ENCODE measurements around the gene RITA1. TPM values are rescaled to one million over a fixed set of nuclear protein-coding genes. Genes with fewer than 3 reads are reported as not detected.

Gene RITA1
- polyA plus RNA-seq, 2 of the 4 experiments (the other 2 are of a cell fraction): 18.6 to 20.5 TPM

- TF ChIP-seq RARB (CRISPR knock-in tag; IDR thresholded peaks at IDR 0.05) (no peak), ZFP36 (IDR thresholded peaks at IDR 0.05; ENCODE audit: borderline replicate concordance, partially characterized antibody) (no peak), CTCF (IDR thresholded peaks at IDR 0.05) (no peak), ESRRA (IDR thresholded peaks at IDR 0.05; ENCODE audit: borderline replicate concordance, low read length) (no peak), HES2 (IDR thresholded peaks at IDR 0.05) (no peak), CBX2 (IDR thresholded peaks at IDR 0.05; ENCODE audit: borderline replicate concordance, low read depth) (no peak), KDM1A (IDR thresholded peaks at IDR 0.05; ENCODE audit: low read depth) (no peak), HOXB5 (CRISPR knock-in tag; IDR thresholded peaks at IDR 0.05) (no peak), ZNF302 (CRISPR knock-in tag; IDR thresholded peaks at IDR 0.05) (no peak)
These were observed 41.4 kb downstream of the RITA1 start (continued) for GRCh38 chr12:113226696-113227568.

DNA sequence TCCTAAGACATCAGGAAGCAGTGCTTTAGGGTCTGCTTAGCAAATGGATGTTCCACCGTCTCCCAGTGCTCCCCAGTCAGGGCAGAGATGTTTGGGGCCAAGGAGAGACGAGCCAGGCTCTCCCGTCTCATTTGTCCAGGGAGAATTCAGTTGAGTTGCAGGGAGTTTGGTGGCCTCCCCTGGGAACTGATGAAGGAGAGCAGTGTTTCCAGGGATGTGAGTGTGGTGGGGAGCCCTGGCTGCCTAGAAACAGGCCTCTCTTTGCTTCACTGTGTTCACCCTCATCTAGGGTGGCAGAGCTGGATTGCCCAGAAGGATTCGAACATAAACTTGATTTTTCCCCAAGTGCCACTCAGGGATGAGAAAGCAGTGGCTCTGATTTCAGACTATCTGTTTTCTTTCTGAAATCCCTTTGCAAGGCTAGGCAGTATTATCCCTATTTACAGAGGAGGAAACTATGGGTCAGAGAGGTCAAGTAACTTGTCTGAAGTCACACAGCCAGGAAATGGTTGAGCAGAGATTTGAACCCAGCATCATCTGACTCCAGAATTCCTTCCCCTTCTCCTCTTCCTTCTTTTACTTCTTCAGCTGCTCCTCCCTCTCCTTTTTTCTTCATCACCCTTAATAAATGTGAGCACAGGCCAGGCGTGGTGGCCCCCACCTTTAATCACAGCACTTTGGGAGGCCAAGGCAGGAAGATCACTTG, 42.3 kb downstream of the RITA1 start:
- H3K27ac ChIP-seq: no peak overlapping the region
- no peak overlapping the region for H3K4me2 ChIP-seq
- POLR2A ChIA-PET: no interaction called here
- H3K4me3 ChIP-seq: no peak overlapping the region
- TF ChIP-seq EP300 (IDR thresholded peaks at IDR 0.05) (no peak), ZNF302 (CRISPR knock-in tag; IDR thresholded peaks at IDR 0.05) (no peak), ZFP36 (IDR thresholded peaks at IDR 0.05; ENCODE audit: borderline replicate concordance, partially characterized antibody) (peak; percentile 17)
- peaks cover 26% of the 10 kb centered on the region for H3K4me1 ChIP-seq
- CTCF ChIA-PET: interaction anchor here (1.1 kb wide), 2 partner anchors 8 to 12 kb away, joined by 3 to 4 read pairs; no protein-coding TSS in a partner anchor
- DNase-seq (ENCODE audit: low read depth in 1 of 2, low spot score in 1 of 2): no peak
- ATAC-seq: no peak
- 91% methylated on average over 5 of the region's 5 CpGs for WGBS (ENCODE audit: missing lambda C conversion rate)
- H3K9me3 ChIP-seq: no peaks in the 10 kb centered on the region
- no peak for FAIRE-seq

DNA sequence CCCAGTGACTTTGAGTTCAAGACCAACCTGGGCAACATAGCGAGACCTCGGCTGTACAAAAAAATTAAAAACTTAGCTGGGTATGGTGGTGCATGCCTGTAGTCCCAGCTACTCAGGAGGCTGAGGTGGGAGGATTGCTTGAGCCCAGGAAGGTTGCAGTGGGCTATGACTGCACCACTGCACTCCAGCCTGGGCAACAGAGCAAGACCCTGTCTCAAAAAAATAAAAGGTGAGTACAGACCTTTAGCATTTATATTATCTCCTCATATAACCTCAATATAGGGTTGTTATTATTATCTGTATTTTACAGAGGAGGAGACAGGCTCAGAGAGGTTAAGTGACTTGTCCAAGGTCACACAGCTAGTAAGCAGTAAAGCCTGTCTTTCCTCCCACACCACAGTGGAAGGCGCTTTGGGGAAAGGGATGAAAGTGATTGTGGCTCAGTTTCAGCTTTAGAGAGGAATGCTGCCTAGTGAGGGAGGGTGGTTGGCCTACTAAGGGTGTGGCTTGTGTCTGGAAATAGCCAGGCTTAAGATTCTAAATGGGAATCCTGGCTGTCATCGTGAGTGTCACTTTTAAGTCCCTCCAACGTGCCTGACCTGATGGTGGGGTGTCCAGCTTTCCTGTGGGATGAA, 43.0 kb downstream of the RITA1 start:
- H3K27ac ChIP-seq: no peak overlapping the region
- ATAC-seq (no peak), FAIRE-seq (no peak), DNase-seq (ENCODE audit: low read depth in 1 of 2, low spot score in 1 of 2) (no peak)
- no peaks in the 10 kb centered on the region for H3K9me3 ChIP-seq
- peak; percentile 55 for TF ChIP-seq ZFP36 (IDR thresholded peaks at IDR 0.05; ENCODE audit: borderline replicate concordance, partially characterized antibody)
- no peak for TF ChIP-seq FOSL2 (IDR thresholded peaks at IDR 0.05)
- TF ChIP-seq FOSL2 (CRISPR knock-in tag; IDR thresholded peaks at IDR 0.05): no peak
- TF ChIP-seq, protein P1, sequence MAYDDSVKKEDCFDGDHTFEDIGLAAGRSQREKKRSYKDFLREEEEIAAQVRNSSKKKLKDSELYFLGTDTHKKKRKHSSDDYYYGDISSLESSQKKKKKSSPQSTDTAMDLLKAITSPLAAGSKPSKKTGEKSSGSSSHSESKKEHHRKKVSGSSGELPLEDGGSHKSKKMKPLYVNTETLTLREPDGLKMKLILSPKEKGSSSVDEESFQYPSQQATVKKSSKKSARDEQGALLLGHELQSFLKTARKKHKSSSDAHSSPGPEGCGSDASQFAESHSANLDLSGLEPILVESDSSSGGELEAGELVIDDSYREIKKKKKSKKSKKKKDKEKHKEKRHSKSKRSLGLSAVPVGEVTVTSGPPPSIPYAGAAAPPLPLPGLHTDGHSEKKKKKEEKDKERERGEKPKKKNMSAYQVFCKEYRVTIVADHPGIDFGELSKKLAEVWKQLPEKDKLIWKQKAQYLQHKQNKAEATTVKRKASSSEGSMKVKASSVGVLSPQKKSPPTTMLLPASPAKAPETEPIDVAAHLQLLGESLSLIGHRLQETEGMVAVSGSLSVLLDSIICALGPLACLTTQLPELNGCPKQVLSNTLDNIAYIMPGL (CRISPR knock-in tag; IDR thresholded peaks at IDR 0.05; ENCODE audit: borderline replicate concordance): no peak
- no peak for TF ChIP-seq CTCF (IDR thresholded peaks at IDR 0.05)
- H3K4me1 ChIP-seq: peaks cover 23% of the 10 kb centered on the region
- ChIA-PET POLR2A (no interaction called here), CTCF (interaction anchor here (1.1 kb wide), 1 partner anchor 11 kb away, joined by 3 read pairs; no protein-coding TSS in a partner anchor)
- H3K4me2 ChIP-seq: no peak overlapping the region
- 84% methylated on average over 5 of the region's 5 CpGs for WGBS (ENCODE audit: missing lambda C conversion rate)
- H3K4me3 ChIP-seq: no peak overlapping the region
